ENCODE measurements around the gene PRM3.

The PRM3 gene

DNA sequence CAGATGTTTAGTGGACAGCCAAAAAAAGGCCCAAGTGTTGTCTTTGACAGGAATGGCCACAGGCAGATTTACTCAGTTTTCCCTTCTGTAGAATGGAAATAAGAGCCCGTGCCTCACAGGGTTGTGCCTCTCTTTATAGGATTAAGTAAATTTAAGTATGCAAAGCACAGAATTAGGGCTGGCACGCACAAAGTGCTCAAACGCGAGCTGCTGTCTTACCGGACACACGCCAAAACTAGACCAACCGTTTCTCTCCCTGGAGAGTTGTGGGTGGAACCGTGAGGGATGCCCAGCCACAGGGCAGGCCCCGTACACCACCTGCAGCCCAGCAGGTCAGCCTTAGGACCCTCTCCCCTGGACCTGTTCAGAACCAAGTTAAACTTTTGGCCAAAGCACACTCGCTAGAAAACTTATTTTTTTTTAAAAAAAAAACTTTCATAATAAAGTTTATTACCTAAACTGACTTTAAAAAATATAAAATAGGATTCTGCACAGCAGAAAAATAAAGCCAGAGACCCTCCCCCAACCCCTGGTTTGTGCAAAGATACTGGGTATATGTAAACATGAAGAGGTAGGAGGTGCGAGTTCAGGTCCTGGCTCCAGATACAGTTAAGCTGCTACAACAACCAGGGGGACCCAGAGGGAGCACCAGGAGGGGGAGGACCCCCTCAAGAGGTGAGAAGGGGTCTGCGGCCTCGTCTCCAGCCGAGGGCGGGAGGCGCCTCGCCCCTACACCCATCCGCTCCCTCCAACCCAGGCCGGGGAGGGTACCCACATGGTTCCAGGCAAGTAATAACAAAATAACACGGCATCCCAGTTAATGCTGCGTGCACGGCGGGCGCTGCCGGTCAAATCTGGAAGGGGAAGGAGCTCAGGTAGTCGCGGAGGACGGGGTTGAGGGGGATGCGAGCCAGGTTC is 19.2 kb downstream of the PRM3 start:
- no peak for DNase-seq (ENCODE audit: low spot score)
- ChIA-PET POLR2A (ENCODE audit: low non-redundant PET) (no interaction called here), CTCF (interaction anchor here (0.5 to 1.7 kb wide), 18 partner anchors 37 to 312 kb away, joined by 3 to 9 read pairs (median 4); partner anchors contain the start of gene DEXI)
- no peak overlapping the region for H3K27ac ChIP-seq
- TF ChIP-seq, protein P1, sequence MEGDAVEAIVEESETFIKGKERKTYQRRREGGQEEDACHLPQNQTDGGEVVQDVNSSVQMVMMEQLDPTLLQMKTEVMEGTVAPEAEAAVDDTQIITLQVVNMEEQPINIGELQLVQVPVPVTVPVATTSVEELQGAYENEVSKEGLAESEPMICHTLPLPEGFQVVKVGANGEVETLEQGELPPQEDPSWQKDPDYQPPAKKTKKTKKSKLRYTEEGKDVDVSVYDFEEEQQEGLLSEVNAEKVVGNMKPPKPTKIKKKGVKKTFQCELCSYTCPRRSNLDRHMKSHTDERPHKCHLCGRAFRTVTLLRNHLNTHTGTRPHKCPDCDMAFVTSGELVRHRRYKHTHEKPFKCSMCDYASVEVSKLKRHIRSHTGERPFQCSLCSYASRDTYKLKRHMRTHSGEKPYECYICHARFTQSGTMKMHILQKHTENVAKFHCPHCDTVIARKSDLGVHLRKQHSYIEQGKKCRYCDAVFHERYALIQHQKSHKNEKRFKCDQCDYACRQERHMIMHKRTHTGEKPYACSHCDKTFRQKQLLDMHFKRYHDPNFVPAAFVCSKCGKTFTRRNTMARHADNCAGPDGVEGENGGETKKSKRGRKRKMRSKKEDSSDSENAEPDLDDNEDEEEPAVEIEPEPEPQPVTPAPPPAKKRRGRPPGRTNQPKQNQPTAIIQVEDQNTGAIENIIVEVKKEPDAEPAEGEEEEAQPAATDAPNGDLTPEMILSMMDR (conservative IDR thresholded peaks at IDR 0.05; ENCODE audit: low read depth) = no peak

DNA sequence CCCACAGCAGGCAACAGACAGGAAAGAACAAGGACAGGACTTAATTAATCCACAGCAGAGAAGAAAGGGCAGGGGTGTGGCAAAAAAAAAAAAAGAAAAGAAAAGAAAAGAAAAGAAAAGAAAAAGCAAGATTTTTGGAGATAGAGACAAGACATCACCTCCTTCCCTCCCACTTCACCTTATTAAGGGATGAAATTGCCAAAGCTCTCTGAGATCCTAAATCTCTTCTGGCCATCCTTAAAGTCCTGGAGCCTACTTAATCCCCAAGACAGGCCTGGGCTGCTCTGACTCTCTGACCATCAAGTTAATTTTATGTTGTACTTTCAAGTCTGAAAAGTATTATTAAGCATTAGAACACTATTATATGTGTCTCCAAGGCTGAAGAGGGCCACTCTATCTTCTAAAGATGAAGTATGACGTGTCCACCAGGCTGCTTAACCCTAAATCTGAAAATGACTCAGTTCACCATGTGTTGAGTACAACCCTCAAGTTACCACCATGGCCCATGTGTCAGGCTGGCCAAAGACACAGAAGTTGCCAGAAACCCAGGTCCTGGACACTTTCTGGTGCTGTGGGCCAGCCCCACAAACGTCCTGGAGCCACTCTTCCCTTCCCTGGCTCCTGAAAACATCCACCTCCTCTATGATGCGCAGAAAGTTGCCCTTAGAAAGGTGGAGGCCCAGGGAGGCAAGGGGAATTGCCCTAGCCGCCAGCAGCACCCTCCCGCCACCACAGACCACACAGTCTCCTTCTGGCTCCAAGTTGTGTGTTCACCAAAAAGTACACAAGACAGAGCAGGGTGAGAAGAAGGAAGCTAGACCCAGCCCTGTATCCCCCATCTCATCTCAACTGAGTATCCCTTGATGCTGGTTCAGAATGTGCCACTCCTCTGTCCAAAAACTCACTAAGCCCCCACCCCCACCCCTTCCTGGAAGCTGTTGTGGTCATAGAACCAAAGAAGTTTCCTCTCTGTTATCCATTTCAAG is 20.1 kb downstream of the PRM3 start:
- POLR2A ChIA-PET (ENCODE audit: low non-redundant PET) = interaction anchor here (0.5 kb wide), 1 partner anchor 242 kb away, joined by 3 read pairs; no protein-coding TSS in a partner anchor
- TF ChIP-seq, protein P1 (conservative IDR thresholded peaks at IDR 0.05; ENCODE audit: low read depth) = no peak
- H3K27ac ChIP-seq = no peak overlapping the region
- no peak for DNase-seq (ENCODE audit: low spot score)
- CTCF ChIA-PET = interaction anchor here (0.5 to 1.6 kb wide), 6 partner anchors 38 to 290 kb away, joined by 3 to 6 read pairs (median 4); no protein-coding TSS in a partner anchor

DNA sequence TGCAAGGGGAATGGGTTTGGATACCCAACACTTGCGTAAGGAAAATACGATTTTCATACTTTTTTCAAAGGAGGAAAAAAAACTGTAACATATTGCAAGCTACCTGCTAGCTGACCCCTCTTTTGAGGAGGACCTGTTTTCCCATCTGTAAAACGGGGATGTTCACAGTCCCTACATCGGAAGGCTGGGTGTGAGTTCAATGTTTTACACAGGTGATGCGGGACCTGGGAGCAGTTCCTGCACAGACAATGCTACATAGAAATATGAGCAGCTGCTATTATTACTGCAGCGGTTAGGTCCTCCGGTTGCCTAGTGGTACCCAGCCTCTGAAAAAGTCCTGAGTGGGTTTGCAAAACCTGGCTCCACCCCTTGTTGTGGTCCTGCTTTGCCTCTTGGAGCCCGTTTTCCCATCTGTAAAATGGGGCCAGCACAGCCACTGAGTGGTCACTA is 20.9 kb downstream of the PRM3 start:
- POLR2A ChIA-PET (ENCODE audit: low non-redundant PET) = interaction anchor here (0.5 to 0.6 kb wide), 2 partner anchors 75 to 241 kb away, joined by 3 to 4 read pairs; no protein-coding TSS in a partner anchor
- no peak overlapping the region for H3K27ac ChIP-seq
- CTCF ChIA-PET = interaction anchor here (0.6 to 1.6 kb wide), 3 partner anchors 69 to 289 kb away, joined by 4 to 6 read pairs (median 4); no protein-coding TSS in a partner anchor
- TF ChIP-seq, protein P1 (conservative IDR thresholded peaks at IDR 0.05; ENCODE audit: low read depth) = no peak
- no peak for DNase-seq (ENCODE audit: low spot score)

DNA sequence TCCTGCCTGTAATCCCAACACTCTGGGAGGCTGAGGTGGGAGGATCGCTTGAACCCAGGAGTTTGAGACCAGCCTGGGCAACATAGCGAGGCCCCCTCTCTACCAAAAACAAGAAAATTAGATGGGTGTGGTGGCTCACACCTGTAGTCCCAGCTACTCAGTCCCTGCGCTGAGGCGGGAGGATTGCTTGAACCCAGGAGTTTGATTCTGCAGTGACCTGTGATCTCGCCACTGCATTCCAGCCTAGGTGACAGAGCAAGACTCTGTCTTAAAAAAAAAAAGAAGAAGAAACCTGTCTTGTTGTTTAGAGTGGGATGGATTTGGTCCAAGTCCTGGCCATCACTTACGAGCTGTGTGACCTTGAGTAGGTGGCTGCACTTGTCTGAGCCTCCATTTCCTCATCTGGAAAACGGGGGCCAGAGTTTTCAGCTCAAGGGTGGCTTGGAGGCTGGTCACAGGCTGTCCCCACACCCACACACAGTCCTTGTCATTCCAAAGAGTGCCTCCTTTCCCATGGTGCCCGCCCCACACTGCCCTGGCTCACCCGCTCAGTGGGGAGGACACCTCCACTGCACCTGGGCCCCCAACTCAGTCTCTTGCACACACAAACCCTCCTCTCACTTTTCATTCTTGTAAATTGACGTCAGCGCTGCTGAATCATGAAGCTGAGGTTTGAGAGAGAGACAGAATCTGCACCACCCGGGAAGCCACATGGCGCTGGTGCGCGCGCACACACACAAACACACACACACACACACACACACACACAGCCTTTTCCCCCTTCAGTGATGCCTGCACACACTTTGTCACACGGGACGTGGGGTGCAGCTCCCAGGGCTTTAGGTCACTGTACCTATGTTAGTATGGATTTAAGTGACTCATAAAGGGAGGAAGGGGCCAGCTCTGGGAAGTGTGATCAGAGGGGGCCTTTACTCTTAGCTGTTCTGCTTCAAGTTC is 21.6 kb downstream of the PRM3 start:
- TF ChIP-seq, protein P1 (conservative IDR thresholded peaks at IDR 0.05; ENCODE audit: low read depth) = no peak
- H3K27ac ChIP-seq = no peak overlapping the region
- DNase-seq (ENCODE audit: low spot score) = no peak
- ChIA-PET POLR2A (ENCODE audit: low non-redundant PET) (interaction anchor here (0.6 kb wide), 1 partner anchor 74 kb away, joined by 4 read pairs; no protein-coding TSS in a partner anchor), CTCF (interaction anchor here (0.6 to 1.6 kb wide), 2 partner anchors 69 to 288 kb away, joined by 4 to 6 read pairs; no protein-coding TSS in a partner anchor)

DNA sequence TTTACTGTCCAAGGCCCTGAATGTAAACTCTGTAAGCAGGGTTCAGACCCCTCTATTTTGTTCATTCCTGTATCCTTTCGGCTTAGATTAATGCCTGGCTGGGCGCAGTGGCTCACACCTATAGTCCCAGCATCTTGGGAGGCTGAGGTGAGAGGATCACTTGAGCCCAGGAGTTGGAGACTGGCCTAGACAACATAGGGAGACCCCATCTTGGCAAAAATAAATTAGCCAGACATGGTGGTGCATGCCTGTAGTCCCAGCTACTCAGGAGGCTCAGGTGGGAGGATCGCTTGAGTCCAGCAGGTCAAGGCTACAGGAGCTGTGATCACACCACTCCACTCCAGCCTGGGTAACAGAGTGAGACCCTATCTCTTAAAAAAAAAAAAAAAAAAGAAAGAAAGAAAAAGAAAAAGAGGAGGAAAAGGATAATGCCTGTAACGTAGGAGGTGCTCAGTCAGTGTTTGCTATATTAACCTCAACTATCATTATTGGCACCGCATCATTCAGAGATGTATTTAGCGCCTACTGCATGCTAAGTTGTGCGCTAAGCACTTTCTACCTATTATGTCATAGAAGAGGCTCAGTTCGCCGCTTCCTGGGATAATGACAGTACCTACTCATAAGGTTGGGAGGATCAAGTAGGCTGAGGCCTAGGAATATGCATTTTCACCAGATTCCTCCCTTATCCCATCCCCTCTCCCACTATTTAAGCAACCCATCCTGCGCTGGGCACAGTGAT is 22.5 kb downstream of the PRM3 start:
- TF ChIP-seq, protein P1 (conservative IDR thresholded peaks at IDR 0.05; ENCODE audit: low read depth) = no peak
- no peak for DNase-seq (ENCODE audit: low spot score)
- CTCF ChIA-PET = no interaction called here
- POLR2A ChIA-PET (ENCODE audit: low non-redundant PET) = no interaction called here
- no peak overlapping the region for H3K27ac ChIP-seq
